Stimulated activated CD4-positive, alpha-beta T cell treated with anti-CD3 and anti-CD28 coated beads, Interleukin-1b, Interleukin-23, amount 100 ng/mL, for 48 hours (primary cell): ENCODE measurements around the gene IL22RA1.

ENCODE experiments used
- DNase-seq: peaks from one replicate; pipeline ENCODE4 v3.0.0-alpha.2; 2020

Gene IL22RA1

GRCh38 chr1:24142546-24143534 is at the start of gene IL22RA1:
Gene IL22RA1 (minus strand): TSS chr1:24143140. CDS start chr1:24143082, 58 bp downstream.
- no peak for DNase-seq

- peak; percentile 64 for DNase-seq
Observed at GRCh38 chr1:24191860-24192259, 48.9 kb upstream of the IL22RA1 start.

- DNase-seq, result no peak
Observed at GRCh38 chr1:24190983-24191461, 48.1 kb upstream of the IL22RA1 start.

- DNase-seq, result peak; percentile 28
Observed at GRCh38 chr1:24189528-24189927, 46.6 kb upstream of the IL22RA1 start.

GRCh38 chr1:24186993-24187790 is 44.3 kb upstream of the IL22RA1 start, which contains the start of gene IFNLR1:
Gene IFNLR1 (minus strand): TSS chr1:24187289. CDS start chr1:24187248, 41 bp downstream.
- peak; percentile 83 for DNase-seq

GRCh38 chr1:24186711-24186992 is 43.7 kb upstream of the IL22RA1 start:
- no peak for DNase-seq

GRCh38 chr1:24186031-24186710 is 43.2 kb upstream of the IL22RA1 start:
- no peak for DNase-seq

GRCh38 chr1:24185076-24185475 is 42.1 kb upstream of the IL22RA1 start:
- no peak for DNase-seq

GRCh38 chr1:24182061-24182460 is 39.1 kb upstream of the IL22RA1 start:
- no peak for DNase-seq

GRCh38 chr1:24181619-24182018 is 38.7 kb upstream of the IL22RA1 start:
- DNase-seq, result no peak

- DNase-seq, result no peak
Observed at GRCh38 chr1:24180676-24181075, 37.7 kb upstream of the IL22RA1 start.

GRCh38 chr1:24179251-24179840 is 36.4 kb upstream of the IL22RA1 start:
- no peak for DNase-seq

- no peak for DNase-seq
Observed at GRCh38 chr1:24178407-24178806, 35.5 kb upstream of the IL22RA1 start.

- no peak for DNase-seq
Observed at GRCh38 chr1:24177161-24177560, 34.2 kb upstream of the IL22RA1 start.

- no peak for DNase-seq
Observed at GRCh38 chr1:24175033-24175755, 32.3 kb upstream of the IL22RA1 start.

- no peak for DNase-seq
Observed at GRCh38 chr1:24173638-24174575, 31.0 kb upstream of the IL22RA1 start.

- DNase-seq, result no peak
Observed at GRCh38 chr1:24172598-24172997, 29.7 kb upstream of the IL22RA1 start.

- DNase-seq, result no peak
Observed at GRCh38 chr1:24169286-24169685, 26.3 kb upstream of the IL22RA1 start.

- DNase-seq, result no peak
Observed at GRCh38 chr1:24168245-24168644, 25.3 kb upstream of the IL22RA1 start.

GRCh38 chr1:24167008-24167407 is 24.1 kb upstream of the IL22RA1 start:
- DNase-seq, result no peak

GRCh38 chr1:24165500-24165899 is 22.6 kb upstream of the IL22RA1 start:
- DNase-seq, result no peak
